Osteocyte (in vitro differentiated cells): Measurements from ENCODE around the gene PRAMEF20. TPM values are rescaled to one million over a fixed set of nuclear protein-coding genes. Genes with fewer than 3 reads are reported as not detected.
"Not testable (repeated sequence)": the region's sequence is repeated elsewhere in the genome, so short reads cannot be mapped to it uniquely, and the experiment has no call there.

ENCODE experiments used
- DNase-seq: peaks from one replicate; pipeline ENCODE4 v3.0.0; 2021; ENCODE audit warnings: mixed read lengths; ENCODE audit not compliant: unreplicated experiment; ENCODE audit errors: extremely low spot score
- H3K27ac Mint-ChIP-seq: one replicate; pipeline ENCODE4 v1.8.0; 2021; ENCODE audit warnings: mild to moderate bottlenecking, mixed read lengths; ENCODE audit not compliant: unreplicated experiment
- H3K27me3 Mint-ChIP-seq: one replicate; pipeline ENCODE4 v1.8.0; 2021; ENCODE audit warnings: mixed read lengths; ENCODE audit not compliant: unreplicated experiment
- H3K36me3 Mint-ChIP-seq: one replicate; pipeline ENCODE4 v1.8.0; 2021; ENCODE audit warnings: mixed read lengths; ENCODE audit not compliant: unreplicated experiment
- H3K4me1 Mint-ChIP-seq: one replicate; pipeline ENCODE4 v1.8.0; 2021; ENCODE audit warnings: mixed read lengths; ENCODE audit not compliant: unreplicated experiment
- H3K4me3 Mint-ChIP-seq: one replicate; pipeline ENCODE4 v1.8.0; 2021; ENCODE audit warnings: mild to moderate bottlenecking, moderate library complexity, mixed read lengths; ENCODE audit not compliant: unreplicated experiment
- H3K9me3 Mint-ChIP-seq: one replicate; pipeline ENCODE4 v1.8.0; 2021; ENCODE audit warnings: mixed read lengths; ENCODE audit not compliant: unreplicated experiment
- CTCF ChIP-seq: fragments of 200-600 bp; sonication (generic); IDR thresholded peaks from 2 replicates; pipeline ENCODE4 v1.5.0; 2021; ENCODE audit warnings: antibody characterized with exemption, mild to moderate bottlenecking, moderate library complexity
- total RNA-seq: library from RNA; stranded (reverse); gene quantifications from 2 replicates; pipeline ENCODE4 v1.2.1, GENCODE V29; 2021

The PRAMEF20 gene
- total RNA-seq, 1 donor from 2014 or later, result not detected

- TF ChIP-seq CTCF, result no peak
- Mint-ChIP-seq H3K9me3 (peaks cover 28% of the 10 kb centered on the region), H3K4me3 (no peak overlapping the region), H3K27me3 (no peaks in the 10 kb centered on the region), H3K27ac (no peak overlapping the region), H3K36me3 (no peaks in the 10 kb centered on the region), H3K4me1 (no peaks in the 10 kb centered on the region)
- no peak for DNase-seq
Observed at GRCh38 chr1:13407811-13408210, 2.4 kb upstream of the PRAMEF20 start.

GRCh38 chr1:13430495-13430894, 20.2 kb downstream of the PRAMEF20 start:
- Mint-ChIP-seq H3K27me3 (no peaks in the 10 kb centered on the region), H3K9me3 (peaks cover 21% of the 10 kb centered on the region), H3K4me3 (no peak overlapping the region), H3K4me1 (no peaks in the 10 kb centered on the region), H3K27ac (no peak overlapping the region), H3K36me3 (no peaks in the 10 kb centered on the region)
- TF ChIP-seq CTCF, result no peak
- DNase-seq, result no peak

- H3K4me1 Mint-ChIP-seq, result no peaks in the 10 kb centered on the region
- H3K36me3 Mint-ChIP-seq, result no peaks in the 10 kb centered on the region
- no peak overlapping the region for H3K4me3 Mint-ChIP-seq
- DNase-seq, result no peak
- H3K9me3 Mint-ChIP-seq, result peaks cover 25% of the 10 kb centered on the region
- TF ChIP-seq CTCF, result no peak
- no peak overlapping the region for H3K27ac Mint-ChIP-seq
- no peaks in the 10 kb centered on the region for H3K27me3 Mint-ChIP-seq
Observed at GRCh38 chr1:13432251-13432650, 22.0 kb downstream of the PRAMEF20 start.

- H3K9me3 Mint-ChIP-seq, result peaks cover 37% of the 10 kb centered on the region
- H3K4me1 Mint-ChIP-seq, DNase-seq, H3K27me3 Mint-ChIP-seq, H3K36me3 Mint-ChIP-seq, H3K4me3 Mint-ChIP-seq, H3K27ac Mint-ChIP-seq: not testable (repeated sequence)
Observed at GRCh38 chr1:13433694-13434358, 23.6 kb downstream of the PRAMEF20 start.

- H3K27ac Mint-ChIP-seq, result no peak overlapping the region
- TF ChIP-seq CTCF, result no peak
- H3K4me1 Mint-ChIP-seq, result no peaks in the 10 kb centered on the region
- DNase-seq, result no peak
- no peaks in the 10 kb centered on the region for H3K36me3 Mint-ChIP-seq
- no peak overlapping the region for H3K4me3 Mint-ChIP-seq
- H3K27me3 Mint-ChIP-seq, result no peaks in the 10 kb centered on the region
- peaks cover 30% of the 10 kb centered on the region for H3K9me3 Mint-ChIP-seq
Observed at GRCh38 chr1:13435458-13435857, 25.2 kb downstream of the PRAMEF20 start.

- H3K36me3 Mint-ChIP-seq, DNase-seq, H3K4me3 Mint-ChIP-seq, H3K27me3 Mint-ChIP-seq, H3K27ac Mint-ChIP-seq, H3K4me1 Mint-ChIP-seq: not testable (repeated sequence)
- H3K9me3 Mint-ChIP-seq, result peaks cover 27% of the 10 kb centered on the region
Observed at GRCh38 chr1:13439104-13439783, 29.0 kb downstream of the PRAMEF20 start.
